ENCODE results near the gene TMPRSS11A.

The TMPRSS11A gene

GRCh38 chr4:67939195-67939594 is 24.1 kb downstream of the TMPRSS11A start:
- H3K4me3 ChIP-seq (ENCODE audit: low read length in 2 of 2): no peak overlapping the region
- no peak overlapping the region for H3K27ac ChIP-seq (ENCODE audit: low read depth in 2 of 2, low read length in 2 of 2)
- H3K9me3 ChIP-seq (ENCODE audit: control insufficient read depth in 2 of 2, low read length in 2 of 2): no peaks in the 10 kb centered on the region
- no peaks in the 10 kb centered on the region for H3K4me1 ChIP-seq (ENCODE audit: control insufficient read depth in 2 of 2, insufficient read depth in 2 of 2, low read length in 2 of 2)
- H3K27me3 ChIP-seq (ENCODE audit: control insufficient read depth in 2 of 2, insufficient read depth in 2 of 2, low read length in 2 of 2): no peaks in the 10 kb centered on the region
- H3K9ac ChIP-seq (ENCODE audit: low read depth in 1 of 2, low read length in 2 of 2): no peak overlapping the region
- no peaks in the 10 kb centered on the region for H3K36me3 ChIP-seq (ENCODE audit: control insufficient read depth in 2 of 2, insufficient read depth in 2 of 2, low read length in 2 of 2)

GRCh38 chr4:67935888-67936287 is 27.4 kb downstream of the TMPRSS11A start:
- Histone ChIP-seq H3K9ac (ENCODE audit: low read depth in 1 of 2, low read length in 2 of 2) (no peak overlapping the region), H3K27me3 (ENCODE audit: control insufficient read depth in 2 of 2, insufficient read depth in 2 of 2, low read length in 2 of 2) (no peaks in the 10 kb centered on the region), H3K27ac (ENCODE audit: low read depth in 2 of 2, low read length in 2 of 2) (no peak overlapping the region), H3K4me3 (ENCODE audit: low read length in 2 of 2) (no peak overlapping the region), H3K9me3 (ENCODE audit: control insufficient read depth in 2 of 2, low read length in 2 of 2) (no peaks in the 10 kb centered on the region), H3K4me1 (ENCODE audit: control insufficient read depth in 2 of 2, insufficient read depth in 2 of 2, low read length in 2 of 2) (no peaks in the 10 kb centered on the region), H3K36me3 (ENCODE audit: control insufficient read depth in 2 of 2, insufficient read depth in 2 of 2, low read length in 2 of 2) (no peaks in the 10 kb centered on the region)

- no peaks in the 10 kb centered on the region for H3K36me3 ChIP-seq (ENCODE audit: control insufficient read depth in 2 of 2, insufficient read depth in 2 of 2, low read length in 2 of 2)
- no peaks in the 10 kb centered on the region for H3K27me3 ChIP-seq (ENCODE audit: control insufficient read depth in 2 of 2, insufficient read depth in 2 of 2, low read length in 2 of 2)
- H3K4me1 ChIP-seq (ENCODE audit: control insufficient read depth in 2 of 2, insufficient read depth in 2 of 2, low read length in 2 of 2): no peaks in the 10 kb centered on the region
- no peak overlapping the region for H3K27ac ChIP-seq (ENCODE audit: low read depth in 2 of 2, low read length in 2 of 2)
- H3K4me3 ChIP-seq (ENCODE audit: low read length in 2 of 2): no peak overlapping the region
- no peaks in the 10 kb centered on the region for H3K9me3 ChIP-seq (ENCODE audit: control insufficient read depth in 2 of 2, low read length in 2 of 2)
- H3K9ac ChIP-seq (ENCODE audit: low read depth in 1 of 2, low read length in 2 of 2): no peak overlapping the region
Measured at GRCh38 chr4:67934628-67935027, 28.7 kb downstream of the TMPRSS11A start.

DNA sequence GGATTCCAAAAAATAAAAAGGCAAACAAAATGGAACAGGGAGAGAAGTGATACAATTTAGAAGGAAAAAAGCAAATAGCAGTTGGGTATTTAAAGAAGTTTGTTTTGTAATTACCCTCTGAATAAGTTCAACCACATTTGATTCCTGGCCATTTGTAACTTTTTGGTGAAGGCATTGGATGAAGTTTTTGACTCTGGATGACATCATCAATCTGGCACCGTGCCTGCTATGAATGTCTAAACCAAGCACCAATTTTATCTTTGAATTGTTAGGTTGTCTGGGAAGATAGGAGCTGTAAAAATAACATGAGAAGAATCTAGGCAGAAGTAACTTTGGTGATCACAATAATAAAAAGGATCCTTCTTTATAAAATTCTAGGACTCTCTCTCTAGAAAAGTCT is 29.5 kb downstream of the TMPRSS11A start:
- H3K27ac ChIP-seq (ENCODE audit: low read depth in 2 of 2, low read length in 2 of 2): no peak overlapping the region
- H3K9ac ChIP-seq (ENCODE audit: low read depth in 1 of 2, low read length in 2 of 2): no peak overlapping the region

DNA sequence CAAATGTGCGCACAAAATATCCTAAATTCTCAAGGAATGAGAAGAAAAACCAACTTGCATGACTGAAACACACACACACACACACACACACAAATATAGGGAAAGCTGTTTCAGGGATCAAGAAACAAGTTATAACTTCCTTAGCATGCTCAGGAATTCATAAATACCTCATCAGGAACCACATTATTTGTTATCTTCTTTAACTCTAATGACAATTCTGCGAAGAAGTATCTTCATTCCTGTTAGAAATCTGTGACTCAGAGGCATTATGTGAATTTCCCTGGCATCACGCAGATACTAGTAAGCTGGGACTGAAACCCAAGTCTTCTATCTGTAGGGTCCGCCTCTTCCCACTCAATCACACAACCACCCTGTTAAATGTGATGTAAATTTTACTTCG is 30.3 kb downstream of the TMPRSS11A start:
- no peak overlapping the region for H3K27ac ChIP-seq (ENCODE audit: low read depth in 2 of 2, low read length in 2 of 2)
- H3K4me3 ChIP-seq (ENCODE audit: low read length in 2 of 2): no peak overlapping the region
- no peaks in the 10 kb centered on the region for H3K27me3 ChIP-seq (ENCODE audit: control insufficient read depth in 2 of 2, insufficient read depth in 2 of 2, low read length in 2 of 2)
- H3K36me3 ChIP-seq (ENCODE audit: control insufficient read depth in 2 of 2, insufficient read depth in 2 of 2, low read length in 2 of 2): no peaks in the 10 kb centered on the region
- H3K4me1 ChIP-seq (ENCODE audit: control insufficient read depth in 2 of 2, insufficient read depth in 2 of 2, low read length in 2 of 2): no peaks in the 10 kb centered on the region
- H3K9ac ChIP-seq (ENCODE audit: low read depth in 1 of 2, low read length in 2 of 2): no peak overlapping the region
- no peaks in the 10 kb centered on the region for H3K9me3 ChIP-seq (ENCODE audit: control insufficient read depth in 2 of 2, low read length in 2 of 2)

More for the DNA sequence above, 29.5 kb downstream of the TMPRSS11A start:
- Histone ChIP-seq H3K36me3 (ENCODE audit: control insufficient read depth in 2 of 2, insufficient read depth in 2 of 2, low read length in 2 of 2) (no peaks in the 10 kb centered on the region), H3K4me1 (ENCODE audit: control insufficient read depth in 2 of 2, insufficient read depth in 2 of 2, low read length in 2 of 2) (no peaks in the 10 kb centered on the region), H3K27me3 (ENCODE audit: control insufficient read depth in 2 of 2, insufficient read depth in 2 of 2, low read length in 2 of 2) (no peaks in the 10 kb centered on the region), H3K4me3 (ENCODE audit: low read length in 2 of 2) (no peak overlapping the region), H3K9me3 (ENCODE audit: control insufficient read depth in 2 of 2, low read length in 2 of 2) (no peaks in the 10 kb centered on the region)

DNA sequence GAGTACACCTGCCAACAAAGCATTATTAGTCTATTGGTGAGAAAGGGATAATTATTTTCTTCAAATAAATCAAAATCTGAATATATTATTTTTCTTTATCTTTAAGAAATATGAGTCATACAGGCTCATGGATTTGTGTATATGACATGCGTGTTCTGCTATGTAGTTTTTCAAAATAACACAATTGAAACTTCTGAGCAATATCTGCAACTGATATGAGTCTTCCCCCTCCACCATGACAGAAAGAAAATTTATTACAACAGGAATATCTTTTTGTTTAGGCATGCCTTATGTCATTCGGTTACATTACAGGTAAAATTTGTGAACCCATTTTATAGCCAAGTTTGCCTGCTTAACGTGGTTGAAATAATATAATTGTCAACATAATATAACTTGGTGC is 32.0 kb downstream of the TMPRSS11A start:
- Histone ChIP-seq H3K4me3 (ENCODE audit: low read length in 2 of 2) (no peak overlapping the region), H3K4me1 (ENCODE audit: control insufficient read depth in 2 of 2, insufficient read depth in 2 of 2, low read length in 2 of 2) (no peaks in the 10 kb centered on the region), H3K9ac (ENCODE audit: low read depth in 1 of 2, low read length in 2 of 2) (no peak overlapping the region), H3K27ac (ENCODE audit: low read depth in 2 of 2, low read length in 2 of 2) (no peak overlapping the region), H3K27me3 (ENCODE audit: control insufficient read depth in 2 of 2, insufficient read depth in 2 of 2, low read length in 2 of 2) (no peaks in the 10 kb centered on the region), H3K36me3 (ENCODE audit: control insufficient read depth in 2 of 2, insufficient read depth in 2 of 2, low read length in 2 of 2) (no peaks in the 10 kb centered on the region), H3K9me3 (ENCODE audit: control insufficient read depth in 2 of 2, low read length in 2 of 2) (no peaks in the 10 kb centered on the region)

- Histone ChIP-seq H3K27ac (ENCODE audit: low read depth in 2 of 2, low read length in 2 of 2) (no peak overlapping the region), H3K36me3 (ENCODE audit: control insufficient read depth in 2 of 2, insufficient read depth in 2 of 2, low read length in 2 of 2) (no peaks in the 10 kb centered on the region), H3K4me1 (ENCODE audit: control insufficient read depth in 2 of 2, insufficient read depth in 2 of 2, low read length in 2 of 2) (no peaks in the 10 kb centered on the region), H3K9ac (ENCODE audit: low read depth in 1 of 2, low read length in 2 of 2) (no peak overlapping the region), H3K27me3 (ENCODE audit: control insufficient read depth in 2 of 2, insufficient read depth in 2 of 2, low read length in 2 of 2) (no peaks in the 10 kb centered on the region), H3K9me3 (ENCODE audit: control insufficient read depth in 2 of 2, low read length in 2 of 2) (no peaks in the 10 kb centered on the region), H3K4me3 (ENCODE audit: low read length in 2 of 2) (no peak overlapping the region)
Measured at GRCh38 chr4:67929426-67929825, 33.9 kb downstream of the TMPRSS11A start.

- Histone ChIP-seq H3K36me3 (ENCODE audit: control insufficient read depth in 2 of 2, insufficient read depth in 2 of 2, low read length in 2 of 2) (no peaks in the 10 kb centered on the region), H3K9ac (ENCODE audit: low read depth in 1 of 2, low read length in 2 of 2) (no peak overlapping the region), H3K4me1 (ENCODE audit: control insufficient read depth in 2 of 2, insufficient read depth in 2 of 2, low read length in 2 of 2) (no peaks in the 10 kb centered on the region), H3K9me3 (ENCODE audit: control insufficient read depth in 2 of 2, low read length in 2 of 2) (no peaks in the 10 kb centered on the region), H3K27me3 (ENCODE audit: control insufficient read depth in 2 of 2, insufficient read depth in 2 of 2, low read length in 2 of 2) (no peaks in the 10 kb centered on the region), H3K27ac (ENCODE audit: low read depth in 2 of 2, low read length in 2 of 2) (no peak overlapping the region), H3K4me3 (ENCODE audit: low read length in 2 of 2) (no peak overlapping the region)
Measured at GRCh38 chr4:67928546-67928945, 34.7 kb downstream of the TMPRSS11A start.

DNA sequence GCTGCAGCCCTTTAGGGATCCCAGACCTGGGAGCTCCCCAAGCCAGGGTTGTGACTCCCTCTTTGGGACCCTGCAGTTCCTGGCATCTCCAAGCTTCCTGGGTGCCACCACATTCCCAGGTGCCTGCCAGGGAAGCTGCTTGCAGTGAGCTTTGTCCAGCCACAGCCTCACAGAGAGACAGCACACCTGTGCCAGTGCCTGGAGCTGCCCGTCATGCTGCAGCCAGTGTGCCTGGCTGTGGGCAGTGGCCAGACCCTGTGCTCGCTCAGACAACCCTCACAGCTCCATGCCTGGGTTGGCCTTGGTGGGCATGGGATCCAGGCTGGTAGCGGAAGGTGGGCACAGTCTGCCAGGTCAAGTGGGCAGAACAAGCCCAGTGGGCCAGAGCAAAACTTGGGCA is 36.0 kb downstream of the TMPRSS11A start:
- H3K4me3 ChIP-seq (ENCODE audit: low read length in 2 of 2): no peak overlapping the region
- H3K4me1 ChIP-seq (ENCODE audit: control insufficient read depth in 2 of 2, insufficient read depth in 2 of 2, low read length in 2 of 2): no peaks in the 10 kb centered on the region
- no peaks in the 10 kb centered on the region for H3K36me3 ChIP-seq (ENCODE audit: control insufficient read depth in 2 of 2, insufficient read depth in 2 of 2, low read length in 2 of 2)
- H3K27me3 ChIP-seq (ENCODE audit: control insufficient read depth in 2 of 2, insufficient read depth in 2 of 2, low read length in 2 of 2): no peaks in the 10 kb centered on the region
- no peak overlapping the region for H3K9ac ChIP-seq (ENCODE audit: low read depth in 1 of 2, low read length in 2 of 2)
- H3K9me3 ChIP-seq (ENCODE audit: control insufficient read depth in 2 of 2, low read length in 2 of 2): no peaks in the 10 kb centered on the region
- H3K27ac ChIP-seq (ENCODE audit: low read depth in 2 of 2, low read length in 2 of 2): no peak overlapping the region

- H3K4me3 ChIP-seq (ENCODE audit: low read length in 2 of 2): no peak overlapping the region
- no peaks in the 10 kb centered on the region for H3K4me1 ChIP-seq (ENCODE audit: control insufficient read depth in 2 of 2, insufficient read depth in 2 of 2, low read length in 2 of 2)
- H3K9ac ChIP-seq (ENCODE audit: low read depth in 1 of 2, low read length in 2 of 2): no peak overlapping the region
- no peaks in the 10 kb centered on the region for H3K36me3 ChIP-seq (ENCODE audit: control insufficient read depth in 2 of 2, insufficient read depth in 2 of 2, low read length in 2 of 2)
- no peaks in the 10 kb centered on the region for H3K27me3 ChIP-seq (ENCODE audit: control insufficient read depth in 2 of 2, insufficient read depth in 2 of 2, low read length in 2 of 2)
- no peaks in the 10 kb centered on the region for H3K9me3 ChIP-seq (ENCODE audit: control insufficient read depth in 2 of 2, low read length in 2 of 2)
- H3K27ac ChIP-seq (ENCODE audit: low read depth in 2 of 2, low read length in 2 of 2): no peak overlapping the region
Measured at GRCh38 chr4:67926485-67926884, 36.8 kb downstream of the TMPRSS11A start.

DNA sequence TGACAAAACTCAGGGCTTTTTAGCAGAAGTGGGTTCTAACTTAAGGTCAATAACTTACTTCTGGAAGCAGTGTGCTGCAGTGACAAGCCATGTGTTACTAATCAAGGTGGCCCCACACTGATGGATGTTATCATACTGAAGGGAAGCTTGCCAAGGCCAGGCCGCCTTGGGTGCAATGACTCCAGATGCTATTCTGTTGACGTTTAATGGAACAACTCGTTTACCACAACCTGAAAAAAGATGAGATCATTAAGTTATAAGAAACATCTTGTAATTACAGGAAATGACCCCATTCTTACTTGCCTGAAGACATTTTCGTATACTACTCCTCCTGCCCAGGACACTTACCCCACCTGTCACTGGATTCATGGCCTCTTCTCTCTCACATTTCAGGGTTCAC is 40.6 kb downstream of the TMPRSS11A start:
- no peaks in the 10 kb centered on the region for H3K27me3 ChIP-seq (ENCODE audit: control insufficient read depth in 2 of 2, insufficient read depth in 2 of 2, low read length in 2 of 2)
- no peaks in the 10 kb centered on the region for H3K36me3 ChIP-seq (ENCODE audit: control insufficient read depth in 2 of 2, insufficient read depth in 2 of 2, low read length in 2 of 2)
- no peak overlapping the region for H3K4me3 ChIP-seq (ENCODE audit: low read length in 2 of 2)
- no peak overlapping the region for H3K27ac ChIP-seq (ENCODE audit: low read depth in 2 of 2, low read length in 2 of 2)
- H3K9me3 ChIP-seq (ENCODE audit: control insufficient read depth in 2 of 2, low read length in 2 of 2): no peaks in the 10 kb centered on the region
- H3K9ac ChIP-seq (ENCODE audit: low read depth in 1 of 2, low read length in 2 of 2): no peak overlapping the region
- H3K4me1 ChIP-seq (ENCODE audit: control insufficient read depth in 2 of 2, insufficient read depth in 2 of 2, low read length in 2 of 2): no peaks in the 10 kb centered on the region
